MCF 10A (cell line): ENCODE results near the gene COX7A2. TPM values are rescaled to one million over a fixed set of nuclear protein-coding genes. Genes with fewer than 3 reads are reported as not detected.
A peak's percentile ranks its signal among the peaks of the same experiment; 100 is the strongest.

Experiments used
- BruUV-seq: library from RNA; stranded (reverse); fragments of 400-500 nt; replicated peaks from 2 replicates; lab custom pipeline; 2021; lab: Mats Ljungman, UMichigan
- CTCF ChIA-PET: fragments of 300-600 bp; sonication (Branson Sonifier 250); formaldehyde crosslinking; extraction: SDS; loops from one replicate; lab custom pipeline; 2021; ENCODE audit warnings: antibody characterized with exemption, inconsistent platforms; lab: Yijun Ruan, JAX
- POLR2A ChIA-PET: fragments of 300-600, 350-650 bp; sonication (Branson Sonifier 250); formaldehyde crosslinking; extraction: SDS; loops from one replicate; lab custom pipeline; 2020; ENCODE audit warnings: antibody characterized with exemption, inconsistent platforms; lab: Yijun Ruan, JAX
- DNase-seq: peaks from one replicate; pipeline ENCODE4 v3.0.0-alpha.2; 2018; ENCODE audit not compliant: unreplicated experiment
- H3K27ac Mint-ChIP-seq: one replicate; pipeline ENCODE4 v1.8.0; 2022; ENCODE audit warnings: mild to moderate bottlenecking, low read depth, mixed read lengths; ENCODE audit not compliant: unreplicated experiment
- H3K27me3 Mint-ChIP-seq: one replicate; pipeline ENCODE4 v1.8.0; 2022; ENCODE audit warnings: mixed read lengths; ENCODE audit not compliant: insufficient read depth, unreplicated experiment
- H3K36me3 Mint-ChIP-seq: one replicate; pipeline ENCODE4 v1.8.0; 2022; ENCODE audit warnings: mild to moderate bottlenecking, moderate library complexity, mixed read lengths; ENCODE audit not compliant: insufficient read depth, unreplicated experiment
- H3K4me1 Mint-ChIP-seq: one replicate; pipeline ENCODE4 v1.8.0; 2022; ENCODE audit warnings: mixed read lengths; ENCODE audit not compliant: insufficient read depth, unreplicated experiment
- H3K4me3 Mint-ChIP-seq: one replicate; pipeline ENCODE4 v1.8.0; 2022; ENCODE audit warnings: mild to moderate bottlenecking, moderate library complexity, mixed read lengths; ENCODE audit not compliant: unreplicated experiment
- H3K9me3 Mint-ChIP-seq: one replicate; pipeline ENCODE4 v1.8.0; 2022; ENCODE audit warnings: mixed read lengths; ENCODE audit not compliant: unreplicated experiment
- intact Hi-C: fragments of 100-400 bp; cut with micrococcal nuclease; formaldehyde crosslinking; loops from 2 replicates; pipeline ENCODE4 v1.14.1; 2022
- total RNA-seq: library from RNA; stranded (reverse); gene quantifications from 2 replicates; pipeline ENCODE4 v1.2.3, GENCODE V29; 2022
- TF ChIP-seq, protein P1 (sequence below): fragments of 200-600 bp; IDR thresholded peaks from one replicate; pipeline ENCODE4 v1.8.0; 2022; ENCODE audit warnings: antibody characterized with exemption, mild to moderate bottlenecking; ENCODE audit not compliant: unreplicated experiment

COX7A2 gene
- total RNA-seq, 1 experiment from 2014 or later, result 316 TPM

DNA sequence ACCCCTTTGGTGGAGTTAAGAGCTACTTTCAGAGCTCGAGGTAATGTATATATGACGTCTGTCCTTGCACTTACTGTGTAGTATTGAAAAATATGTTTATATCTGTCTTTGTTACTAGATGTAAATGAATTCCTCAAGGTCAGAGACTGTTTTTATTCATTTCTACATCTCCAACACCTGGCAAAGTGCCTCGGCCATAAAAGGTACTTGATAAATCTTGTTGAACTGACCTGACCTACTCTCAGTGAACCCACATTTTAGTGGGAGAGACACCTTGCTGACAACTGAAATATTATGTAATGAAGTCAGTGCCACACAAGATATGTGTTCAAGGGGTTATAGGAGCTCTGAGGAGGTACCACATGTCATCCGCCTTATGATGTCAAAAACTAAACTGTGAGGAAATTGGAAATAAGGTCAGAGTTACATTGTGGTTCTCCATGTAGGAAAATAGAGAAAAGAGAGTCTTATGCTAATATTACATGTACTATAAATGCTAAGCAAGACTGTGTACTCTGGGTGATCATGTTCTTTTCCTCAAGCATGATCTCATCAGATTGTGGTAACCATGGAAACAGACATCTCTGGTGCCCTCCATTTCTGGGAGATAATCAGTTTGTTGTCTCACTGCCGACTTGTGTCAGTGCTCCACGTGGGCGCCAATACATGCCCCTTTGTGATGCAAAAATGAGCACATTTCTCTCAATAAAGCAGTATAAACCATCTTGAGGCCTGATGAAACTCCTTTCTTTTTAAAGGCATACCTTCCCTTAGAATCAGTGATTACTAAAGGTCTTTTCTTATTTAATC is 46.7 kb upstream of the COX7A2 start:
- H3K27ac Mint-ChIP-seq, result peak overlapping the region; percentile 59
- no peak for DNase-seq
- intact Hi-C loops, result no loop called here
- TF ChIP-seq, protein P1, sequence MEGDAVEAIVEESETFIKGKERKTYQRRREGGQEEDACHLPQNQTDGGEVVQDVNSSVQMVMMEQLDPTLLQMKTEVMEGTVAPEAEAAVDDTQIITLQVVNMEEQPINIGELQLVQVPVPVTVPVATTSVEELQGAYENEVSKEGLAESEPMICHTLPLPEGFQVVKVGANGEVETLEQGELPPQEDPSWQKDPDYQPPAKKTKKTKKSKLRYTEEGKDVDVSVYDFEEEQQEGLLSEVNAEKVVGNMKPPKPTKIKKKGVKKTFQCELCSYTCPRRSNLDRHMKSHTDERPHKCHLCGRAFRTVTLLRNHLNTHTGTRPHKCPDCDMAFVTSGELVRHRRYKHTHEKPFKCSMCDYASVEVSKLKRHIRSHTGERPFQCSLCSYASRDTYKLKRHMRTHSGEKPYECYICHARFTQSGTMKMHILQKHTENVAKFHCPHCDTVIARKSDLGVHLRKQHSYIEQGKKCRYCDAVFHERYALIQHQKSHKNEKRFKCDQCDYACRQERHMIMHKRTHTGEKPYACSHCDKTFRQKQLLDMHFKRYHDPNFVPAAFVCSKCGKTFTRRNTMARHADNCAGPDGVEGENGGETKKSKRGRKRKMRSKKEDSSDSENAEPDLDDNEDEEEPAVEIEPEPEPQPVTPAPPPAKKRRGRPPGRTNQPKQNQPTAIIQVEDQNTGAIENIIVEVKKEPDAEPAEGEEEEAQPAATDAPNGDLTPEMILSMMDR, result no peak
- H3K27me3 Mint-ChIP-seq, result no peaks in the 10 kb centered on the region
- no peaks in the 10 kb centered on the region for H3K9me3 Mint-ChIP-seq
- ChIA-PET POLR2A (interaction anchor here (0.6 to 2.2 kb wide), 2 partner anchors 47 to 250 kb away, joined by 3 to 7 read pairs; partner anchors contain the start of gene COX7A2), CTCF (no interaction called here)
- H3K4me3 Mint-ChIP-seq, result no peak overlapping the region
- peaks cover 11% of the 10 kb centered on the region for H3K4me1 Mint-ChIP-seq
- no TSS peak for BruUV-seq
- no peaks in the 10 kb centered on the region for H3K36me3 Mint-ChIP-seq

DNA sequence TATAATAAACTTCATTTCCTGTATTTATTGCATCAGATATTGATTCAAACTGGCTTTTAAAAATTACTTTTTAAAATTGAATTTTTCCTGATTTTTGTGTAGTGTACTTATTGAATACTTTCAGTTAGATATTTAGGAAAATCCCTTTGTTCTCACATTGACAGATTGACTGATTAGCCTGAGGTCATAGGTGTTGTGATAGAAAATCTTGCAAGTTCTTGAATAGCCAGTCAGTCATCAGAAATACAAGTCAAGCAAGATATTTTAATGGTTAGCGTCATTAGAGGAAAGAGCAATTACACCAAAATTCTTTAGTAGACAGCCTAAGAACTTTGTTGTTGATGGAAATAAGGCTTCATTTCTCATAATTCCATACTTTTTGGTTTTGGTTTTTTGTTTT is 44.4 kb upstream of the COX7A2 start:
- TF ChIP-seq, protein P1, result no peak
- no peaks in the 10 kb centered on the region for H3K27me3 Mint-ChIP-seq
- ChIA-PET CTCF (no interaction called here), POLR2A (interaction anchor here (11.1 kb wide), 1 partner anchor 19 kb away, joined by 314 read pairs; no protein-coding TSS in a partner anchor)
- no peak for DNase-seq
- peaks cover 11% of the 10 kb centered on the region for H3K4me1 Mint-ChIP-seq
- no peaks in the 10 kb centered on the region for H3K36me3 Mint-ChIP-seq
- no TSS peak for BruUV-seq
- no peaks in the 10 kb centered on the region for H3K9me3 Mint-ChIP-seq
- intact Hi-C loops, result no loop called here
- H3K4me3 Mint-ChIP-seq, result no peak overlapping the region
- no peak overlapping the region for H3K27ac Mint-ChIP-seq

DNA sequence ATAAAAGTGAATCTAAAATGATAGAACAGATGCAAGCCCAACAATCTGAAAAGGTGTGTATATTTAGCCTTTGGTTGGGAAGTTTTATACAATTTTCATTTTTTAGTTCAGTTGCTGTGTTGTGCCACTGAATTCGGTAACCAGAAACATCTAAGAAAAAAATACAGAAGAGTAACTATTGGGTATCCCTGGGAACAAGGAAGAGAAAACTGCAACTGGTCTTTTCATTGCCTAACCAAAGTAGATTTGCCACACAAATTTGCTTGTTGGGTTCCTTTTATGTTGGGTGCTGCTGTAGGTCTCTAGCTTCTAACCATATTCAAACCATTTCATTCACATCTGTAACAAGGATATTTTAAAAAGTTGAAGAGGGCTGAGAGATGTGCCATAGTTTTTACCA is 43.8 kb upstream of the COX7A2 start:
- Mint-ChIP-seq H3K4me3 (no peak overlapping the region), H3K36me3 (no peaks in the 10 kb centered on the region), H3K27ac (no peak overlapping the region), H3K4me1 (peaks cover 11% of the 10 kb centered on the region), H3K27me3 (no peaks in the 10 kb centered on the region), H3K9me3 (no peaks in the 10 kb centered on the region)
- DNase-seq, result no peak
- TF ChIP-seq, protein P1, result no peak
- BruUV-seq, result no TSS peak
- ChIA-PET CTCF (no interaction called here), POLR2A (interaction anchor here (0.6 to 11.1 kb wide), 2 partner anchors 9 to 18 kb away, joined by 3 to 314 read pairs; no protein-coding TSS in a partner anchor)
- intact Hi-C loops, result no loop called here

DNA sequence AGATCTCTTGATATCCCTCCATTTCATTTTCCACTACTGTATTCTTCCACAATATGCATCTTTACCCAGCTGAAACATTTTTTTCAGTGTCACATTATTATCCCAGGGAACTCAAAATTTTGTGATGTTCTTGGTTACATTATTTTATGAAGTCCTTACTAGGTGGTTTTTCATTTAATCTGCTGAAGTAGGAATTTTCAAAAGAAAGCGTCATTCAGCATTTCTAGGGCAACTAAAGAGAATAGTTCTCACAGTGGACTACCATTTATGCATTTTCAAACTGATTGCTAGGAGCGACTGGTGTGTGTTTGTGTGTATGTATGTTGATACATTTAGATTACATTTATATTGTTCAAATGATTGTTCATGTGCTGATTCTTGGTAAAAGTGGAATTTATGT is 43.4 kb upstream of the COX7A2 start:
- Mint-ChIP-seq H3K27me3 (no peaks in the 10 kb centered on the region), H3K36me3 (no peaks in the 10 kb centered on the region), H3K9me3 (no peaks in the 10 kb centered on the region), H3K4me1 (peaks cover 11% of the 10 kb centered on the region), H3K27ac (no peak overlapping the region), H3K4me3 (no peak overlapping the region)
- intact Hi-C loops, result no loop called here
- BruUV-seq, result no TSS peak
- TF ChIP-seq, protein P1, result no peak
- no peak for DNase-seq
- ChIA-PET POLR2A (interaction anchor here (0.6 to 11.1 kb wide), 3 partner anchors 17 to 255 kb away, joined by 4 to 314 read pairs (median 5); no protein-coding TSS in a partner anchor), CTCF (no interaction called here)
